ENCODE data around the gene ADCYAP1R1. TPM values are rescaled to one million over a fixed set of nuclear protein-coding genes. Genes with fewer than 3 reads are reported as not detected.

Gene ADCYAP1R1
- total RNA-seq, 2 donors from 2014 or later: 0.86 to 3.1 TPM

DNA sequence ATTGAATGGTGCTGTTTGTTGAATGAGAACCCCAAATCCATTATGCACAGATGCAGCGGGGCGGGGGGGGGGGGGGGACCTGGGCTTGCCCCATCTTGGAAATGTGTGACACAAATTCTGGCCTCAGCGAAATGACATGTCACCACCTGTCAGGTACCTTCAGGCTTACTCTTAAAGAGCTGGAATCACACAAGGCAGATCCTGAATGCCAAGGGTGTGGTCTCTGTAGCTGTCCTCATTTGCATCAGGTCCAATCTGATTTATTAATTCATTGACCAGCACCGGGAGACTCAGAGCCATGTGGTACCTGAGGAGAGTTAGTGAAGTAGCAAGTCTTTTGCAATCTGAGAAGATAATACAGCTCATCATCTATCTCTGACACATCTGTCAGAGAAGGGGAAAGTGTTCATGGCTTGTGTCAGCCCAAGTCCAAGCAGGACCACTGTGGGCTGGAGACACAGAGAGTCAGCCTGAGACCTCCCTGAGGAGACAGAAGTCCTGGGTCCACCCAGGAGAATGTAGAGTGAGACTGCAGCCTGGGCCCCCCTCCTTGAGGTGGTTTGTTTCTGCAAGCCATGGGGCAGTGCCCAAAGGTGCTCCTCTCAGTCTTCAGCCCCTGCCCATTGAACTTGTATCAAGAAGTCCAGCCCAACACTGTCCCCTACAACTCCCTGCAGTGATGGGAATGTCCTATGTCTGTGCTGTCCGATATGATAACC, 46.7 kb downstream of the ADCYAP1R1 start:
- Histone ChIP-seq H3K4me1 (no peaks in the 10 kb centered on the region), H3K27me3 (no peaks in the 10 kb centered on the region), H3K36me3 (no peaks in the 10 kb centered on the region), H3K27ac (no peak overlapping the region), H3K9me3 (no peaks in the 10 kb centered on the region), H3K4me3 (no peak overlapping the region)
- DNase-seq (ENCODE audit: low spot score): no peak
- TF ChIP-seq, protein P1, sequence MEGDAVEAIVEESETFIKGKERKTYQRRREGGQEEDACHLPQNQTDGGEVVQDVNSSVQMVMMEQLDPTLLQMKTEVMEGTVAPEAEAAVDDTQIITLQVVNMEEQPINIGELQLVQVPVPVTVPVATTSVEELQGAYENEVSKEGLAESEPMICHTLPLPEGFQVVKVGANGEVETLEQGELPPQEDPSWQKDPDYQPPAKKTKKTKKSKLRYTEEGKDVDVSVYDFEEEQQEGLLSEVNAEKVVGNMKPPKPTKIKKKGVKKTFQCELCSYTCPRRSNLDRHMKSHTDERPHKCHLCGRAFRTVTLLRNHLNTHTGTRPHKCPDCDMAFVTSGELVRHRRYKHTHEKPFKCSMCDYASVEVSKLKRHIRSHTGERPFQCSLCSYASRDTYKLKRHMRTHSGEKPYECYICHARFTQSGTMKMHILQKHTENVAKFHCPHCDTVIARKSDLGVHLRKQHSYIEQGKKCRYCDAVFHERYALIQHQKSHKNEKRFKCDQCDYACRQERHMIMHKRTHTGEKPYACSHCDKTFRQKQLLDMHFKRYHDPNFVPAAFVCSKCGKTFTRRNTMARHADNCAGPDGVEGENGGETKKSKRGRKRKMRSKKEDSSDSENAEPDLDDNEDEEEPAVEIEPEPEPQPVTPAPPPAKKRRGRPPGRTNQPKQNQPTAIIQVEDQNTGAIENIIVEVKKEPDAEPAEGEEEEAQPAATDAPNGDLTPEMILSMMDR (IDR thresholded peaks at IDR 0.05): no peak

DNA sequence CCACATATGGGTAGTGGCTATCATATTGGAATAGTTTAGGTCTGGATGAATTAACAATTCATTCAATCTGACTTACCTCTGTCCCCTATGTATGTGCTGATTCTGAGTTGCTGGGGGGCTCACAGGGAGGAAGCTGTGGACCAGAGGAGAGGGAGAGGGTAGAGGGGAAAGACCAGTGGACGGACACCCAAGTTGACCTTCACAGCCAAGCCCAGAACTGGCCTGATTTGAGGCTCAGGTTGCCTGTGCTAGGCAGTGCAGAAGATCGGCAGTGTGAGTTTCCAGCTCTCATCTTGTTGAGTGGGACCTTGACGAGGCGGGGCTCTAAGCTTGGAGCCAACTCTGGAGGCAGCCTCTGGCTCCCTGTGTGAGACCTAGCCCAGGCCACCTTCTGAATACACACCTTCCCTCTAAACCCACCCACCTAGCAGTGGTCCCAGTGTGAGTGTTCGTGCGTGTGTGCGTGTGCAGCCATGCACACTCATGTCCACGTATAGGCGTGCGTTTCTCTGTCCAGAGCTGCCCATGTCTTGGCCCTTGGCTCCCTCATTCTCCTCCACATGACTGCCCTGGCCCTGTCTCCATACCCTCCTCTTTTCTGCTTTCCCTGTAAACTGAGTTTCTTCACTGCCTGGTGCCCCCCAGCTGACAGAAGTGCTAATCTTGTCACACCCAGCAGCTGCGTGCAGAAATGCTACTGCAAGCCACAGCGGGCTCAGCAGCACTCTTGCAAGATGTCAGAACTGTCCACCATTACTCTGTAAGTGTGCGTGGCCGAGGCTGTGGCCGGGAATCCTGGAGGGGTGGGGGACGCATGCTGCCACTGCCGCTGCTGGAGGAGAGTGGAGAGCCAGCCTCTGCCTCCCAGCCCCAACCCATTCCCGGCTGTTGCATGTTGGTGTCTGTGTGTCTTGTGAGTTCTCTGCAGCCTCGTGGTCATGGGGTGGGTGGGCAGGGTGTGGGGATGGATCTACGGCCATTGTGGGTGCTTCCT, 47.6 kb downstream of the ADCYAP1R1 start:
- no peaks in the 10 kb centered on the region for H3K27me3 ChIP-seq
- no peaks in the 10 kb centered on the region for H3K9me3 ChIP-seq
- H3K4me1 ChIP-seq: no peaks in the 10 kb centered on the region
- H3K4me3 ChIP-seq: no peak overlapping the region
- H3K27ac ChIP-seq: no peak overlapping the region
- no peak for DNase-seq (ENCODE audit: low spot score)
- H3K36me3 ChIP-seq: no peaks in the 10 kb centered on the region
- TF ChIP-seq, protein P1 (IDR thresholded peaks at IDR 0.05): no peak

DNA sequence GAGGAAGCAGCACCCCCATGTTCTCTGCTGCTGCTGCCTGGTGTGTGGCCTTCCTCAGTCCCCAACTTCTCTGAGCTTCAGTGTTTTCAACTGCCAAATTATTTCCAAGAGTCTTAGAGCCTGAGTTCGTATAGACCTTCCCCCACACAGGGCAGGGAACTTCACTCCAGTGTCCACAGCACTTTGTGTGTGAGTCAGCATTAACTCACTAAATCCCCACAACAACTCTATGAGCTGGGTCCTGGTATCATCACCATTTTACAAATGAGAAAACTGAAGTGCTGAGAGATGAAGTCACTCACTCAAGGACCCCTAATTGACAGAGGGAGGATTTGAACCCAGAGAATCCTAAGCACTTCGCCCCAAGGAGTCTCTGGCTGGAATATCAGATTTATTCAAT, 48.3 kb downstream of the ADCYAP1R1 start:
- Histone ChIP-seq H3K4me1 (no peaks in the 10 kb centered on the region), H3K36me3 (no peaks in the 10 kb centered on the region), H3K27me3 (no peaks in the 10 kb centered on the region), H3K9me3 (no peaks in the 10 kb centered on the region), H3K27ac (no peak overlapping the region), H3K4me3 (no peak overlapping the region)
- no peak for DNase-seq (ENCODE audit: low spot score)
- TF ChIP-seq, protein P1 (IDR thresholded peaks at IDR 0.05): no peak

DNA sequence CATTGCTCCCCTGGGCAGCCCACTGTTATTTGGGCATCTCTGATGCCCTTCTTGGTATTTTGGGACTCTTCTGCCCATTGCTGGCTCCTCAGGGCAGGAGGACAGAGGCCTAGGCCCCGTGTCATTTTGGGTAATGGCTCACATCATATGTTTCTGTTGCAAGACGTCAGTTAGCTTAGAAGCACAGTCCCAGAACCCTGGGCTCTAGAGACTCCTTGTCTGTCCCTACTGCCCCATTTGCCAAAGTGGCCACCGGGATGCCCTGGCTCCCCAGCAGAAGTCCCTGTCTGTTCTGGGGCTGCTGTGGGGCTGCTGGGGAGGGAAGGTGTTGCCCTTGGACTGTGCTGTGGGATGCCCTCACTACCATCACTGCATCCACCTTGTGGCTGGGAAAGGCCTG, 48.8 kb downstream of the ADCYAP1R1 start:
- H3K4me1 ChIP-seq: no peaks in the 10 kb centered on the region

DNA sequence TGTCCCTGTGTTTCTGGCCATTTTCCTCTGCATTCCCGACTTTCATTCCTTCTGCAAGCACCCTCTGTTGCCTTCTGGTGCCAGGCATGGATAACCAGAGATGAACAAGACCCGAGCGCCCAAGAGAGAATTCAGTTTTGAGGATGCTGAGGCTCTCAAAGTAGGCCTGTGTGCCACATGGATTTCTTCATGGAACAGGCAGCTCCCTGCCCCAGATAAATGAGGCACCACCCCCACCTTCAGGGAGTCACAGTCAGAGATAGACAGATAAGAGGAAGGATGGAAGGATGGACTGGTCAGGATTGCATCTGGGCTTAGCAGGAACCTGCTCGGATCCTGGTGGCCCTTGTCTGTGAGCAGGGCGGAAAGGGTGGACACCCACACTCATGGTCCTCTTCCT, 49.4 kb downstream of the ADCYAP1R1 start:
- Histone ChIP-seq H3K27me3 (no peaks in the 10 kb centered on the region), H3K4me1 (no peaks in the 10 kb centered on the region), H3K4me3 (no peak overlapping the region), H3K36me3 (no peaks in the 10 kb centered on the region), H3K9me3 (no peaks in the 10 kb centered on the region), H3K27ac (no peak overlapping the region)
- TF ChIP-seq, protein P1 (IDR thresholded peaks at IDR 0.05): no peak
- DNase-seq (ENCODE audit: low spot score): no peak

More for the DNA sequence above, 48.8 kb downstream of the ADCYAP1R1 start:
- H3K9me3 ChIP-seq: no peaks in the 10 kb centered on the region
- DNase-seq (ENCODE audit: low spot score): no peak
- H3K36me3 ChIP-seq: no peaks in the 10 kb centered on the region
- H3K27ac ChIP-seq: no peak overlapping the region
- TF ChIP-seq, protein P1 (IDR thresholded peaks at IDR 0.05): no peak
- no peak overlapping the region for H3K4me3 ChIP-seq
- no peaks in the 10 kb centered on the region for H3K27me3 ChIP-seq

Data from right atrium auricular region (tissue), 2 donors.